ENCODE data around the gene PHF21B. TPM values are rescaled to one million over a fixed set of nuclear protein-coding genes. Genes with fewer than 3 reads are reported as not detected.
A peak's percentile ranks its signal among the peaks of the same experiment; 100 is the strongest.

Gene PHF21B
- total and polyA plus RNA-seq, 2 of the 8 experiments (the other 6 are each of a cell fraction or from before 2014, with no cell fraction given), result 19.3 to 68.1 TPM

GRCh38 chr22:44969817-44970216 is 40.0 kb downstream of the PHF21B start:
- H2BK15ac ChIP-seq (ENCODE audit: low read length), result no peak overlapping the region
- H3K27me3 ChIP-seq (replicated peaks in 1 of 4; ENCODE audit: control insufficient read depth in 3 of 4, extremely low read depth in 1 of 4, insufficient read depth in 3 of 4, low read length in 3 of 4), result no peaks in the 10 kb centered on the region; a peak in 1 of 7 replicates
- no peak overlapping the region for H3K14ac ChIP-seq (ENCODE audit: insufficient read length)
- H4K91ac ChIP-seq (replicated peaks; ENCODE audit: insufficient read length, low read length), result no peak overlapping the region
- H3K56ac ChIP-seq (replicated peaks; ENCODE audit: insufficient read length, low read depth, low read length), result no peak overlapping the region
- ChIA-PET CTCF (ENCODE audit: partially characterized antibody) (interaction anchor here (0.7 to 3.2 kb wide), 9 partner anchors 12 to 130 kb away, joined by 3 to 36 read pairs (median 7); no protein-coding TSS in a partner anchor), POLR2A (ENCODE audit: partially characterized antibody) (interaction anchor here (0.7 to 17.9 kb wide), 7 partner anchors 14 to 49 kb away, joined by 3 to 204 read pairs (median 6); partner anchors contain the start of gene PHF21B)
- no peak overlapping the region for H2BK20ac ChIP-seq (ENCODE audit: low read length)
- H2AK5ac ChIP-seq (ENCODE audit: low read depth, low read length), result no peak overlapping the region
- H3K4ac ChIP-seq (replicated peaks; ENCODE audit: insufficient read length, low read depth, low read length), result no peak overlapping the region
- no peaks in the 10 kb centered on the region for H3K9me3 ChIP-seq (ENCODE audit: insufficient read depth in 2 of 2, low read depth in 1 of 2, low read length in 1 of 2)
- DNase-seq (ENCODE audit: low read depth in 1 of 2, low spot score in 2 of 2), result no peak
- no peak overlapping the region for H4K5ac ChIP-seq (ENCODE audit: insufficient read length, low read depth, low read length)
- no peaks in the 10 kb centered on the region for H3K23me2 ChIP-seq (ENCODE audit: low read depth, low read length)
- WGBS, 2 experiments (ENCODE audit: extremely low coverage in 1 of 2, insufficient coverage in 1 of 2, insufficient read length in 1 of 2, insufficient replicate concordance in 2 of 2, low coverage in 1 of 2, low lambda C conversion rate in 2 of 2, missing lambda C conversion rate in 1 of 2), result 96% methylated on average over 9 of the region's 9 CpGs; no CpG with 5 or more reads in 1 of the 2 experiments
- H3K4me3 ChIP-seq (ENCODE audit: extremely low read depth in 1 of 4, insufficient read depth in 2 of 4, low read depth in 3 of 4, low read length in 4 of 4), result no peak overlapping the region
- no peak for TF ChIP-seq E2F6 (IDR thresholded peaks at IDR 0.05)
- no peak for TF ChIP-seq EGR1 (IDR thresholded peaks at IDR 0.05; ENCODE audit: borderline replicate concordance, low read depth, low read length)
- TF ChIP-seq POU5F1 (IDR thresholded peaks at IDR 0.05; ENCODE audit: low read depth, low read length), result no peak
- TF ChIP-seq TEAD4 (IDR thresholded peaks at IDR 0.05; ENCODE audit: low read depth, low read length), result no peak
- TF ChIP-seq BACH1 (IDR thresholded peaks at IDR 0.05; ENCODE audit: low read length), result no peak
- TF ChIP-seq KDM1A (IDR thresholded peaks at IDR 0.05; ENCODE audit: borderline replicate concordance, low read length), result peak; percentile 49; the same call in 1 of the 2 replicates
- no peak overlapping the region for H2AFZ ChIP-seq (ENCODE audit: low read length)
- peaks cover 0 to 40% of the 10 kb centered on the region in 2 experiments; a peak in 2 of 4 replicates for H3K79me2 ChIP-seq (ENCODE audit: control insufficient read depth in 1 of 2, insufficient read depth in 2 of 2, low read length in 2 of 2)
- H3K9ac ChIP-seq (replicated peaks in 1 of 4; ENCODE audit: extremely low read depth in 1 of 4, low read depth in 3 of 4, low read length in 3 of 4), result no peak overlapping the region
- H3K79me1 ChIP-seq (ENCODE audit: low read depth, low read length), result peaks cover 20% of the 10 kb centered on the region
- peaks cover 29 to 49% of the 10 kb centered on the region in 2 experiments for H4K20me1 ChIP-seq (replicated peaks in 1 of 2; ENCODE audit: control insufficient read depth in 1 of 2, insufficient read depth in 2 of 2, low read length in 2 of 2)
- H3K18ac ChIP-seq (ENCODE audit: extremely low read depth, low read length), result no peak overlapping the region
- peaks cover 0 to 14% (median 5%) of the 10 kb centered on the region in 4 experiments; a peak in 4 of 8 replicates for H3K36me3 ChIP-seq (ENCODE audit: control insufficient read depth in 2 of 4, insufficient read depth in 4 of 4, low read length in 3 of 4)
- no peak overlapping the region for H3K23ac ChIP-seq (ENCODE audit: insufficient read length)
- no peak overlapping the region for H2BK120ac ChIP-seq (replicated peaks; ENCODE audit: low read depth, low read length)
- H3K27ac ChIP-seq (ENCODE audit: low read depth, low read length), result no peak overlapping the region
- no peak overlapping the region for H4K8ac ChIP-seq (ENCODE audit: extremely low read depth, insufficient read depth, low read length)
- FAIRE-seq, result no peak
- no peak overlapping the region for H2BK5ac ChIP-seq (ENCODE audit: low read depth, low read length)
- peaks cover 0 to 33% (median 7%) of the 10 kb centered on the region in 4 experiments; a peak in 5 of 7 replicates for H3K4me1 ChIP-seq (replicated peaks in 1 of 4; ENCODE audit: control insufficient read depth in 3 of 4, insufficient read depth in 4 of 4, low read length in 3 of 4)
- H2BK12ac ChIP-seq (ENCODE audit: low read depth, low read length), result no peak overlapping the region
- H3K4me2 ChIP-seq (ENCODE audit: insufficient read depth in 1 of 2, low read depth in 2 of 2, low read length in 2 of 2), result no peak overlapping the region

All from H1 (cell line).